Fibroblast of lung (primary cell): ENCODE data around the gene SCUBE3. TPM values are rescaled to one million over a fixed set of nuclear protein-coding genes. Genes with fewer than 3 reads are reported as not detected.

Source experiments
- DNase-seq, 2 donors: peaks; one replicate each; pipeline versions ENCODE4 v3.0.0 to v3.0.0-alpha.2; 2010; ENCODE audit warnings: low read depth in 2 of 2
- H2AFZ ChIP-seq: 2 replicates; pipeline ENCODE4 v1.5.1; 2012; ENCODE audit warnings: low read length, control low read depth, inconsistent platforms
- H3K27ac ChIP-seq: 2 replicates; pipeline ENCODE4 v1.5.1; 2011; ENCODE audit warnings: low read length, control low read depth; ENCODE audit not compliant: insufficient read depth
- H3K27me3 ChIP-seq: 2 replicates; pipeline ENCODE4 v1.5.1; 2011; ENCODE audit warnings: mild to moderate bottlenecking, low read length; ENCODE audit not compliant: control insufficient read depth, insufficient read depth
- H3K36me3 ChIP-seq: 2 replicates; pipeline ENCODE4 v1.5.1; 2011; ENCODE audit warnings: low read length; ENCODE audit not compliant: control insufficient read depth, insufficient read depth
- H3K4me1 ChIP-seq: 2 replicates; pipeline ENCODE4 v1.5.1; 2011; ENCODE audit warnings: low read length; ENCODE audit not compliant: control insufficient read depth, insufficient read depth; ENCODE audit errors: extremely low read depth
- H3K4me2 ChIP-seq: 2 replicates; pipeline ENCODE4 v1.5.1; 2011; ENCODE audit warnings: low read length, control low read depth; ENCODE audit not compliant: insufficient read depth; ENCODE audit errors: extremely low read depth
- H3K4me3 ChIP-seq, 4 experiments: fragments of 200-600 bp in 1 of 4; sonication (generic) in 1 of 4; replicated peaks in 1 of 4; 2 replicates each; pipeline ENCODE4 v1.5.1; 2011 to 2016; ENCODE audit warnings: low read length in 4 of 4, low read depth in 3 of 4, mild to moderate bottlenecking in 3 of 4, control low read depth in 2 of 4, inconsistent platforms in 1 of 4, mixed read lengths in 1 of 4; ENCODE audit not compliant: insufficient read depth in 1 of 4; ENCODE audit errors: control extremely low read depth in 1 of 4
- H3K79me2 ChIP-seq: 2 replicates; pipeline ENCODE4 v1.5.1; 2012; ENCODE audit warnings: mild to moderate bottlenecking, low read length, inconsistent platforms; ENCODE audit not compliant: control insufficient read depth, insufficient read depth
- H3K9ac ChIP-seq: 2 replicates; pipeline ENCODE4 v1.5.1; 2011; ENCODE audit warnings: mild to moderate bottlenecking, low read length, control low read depth; ENCODE audit not compliant: insufficient read depth
- H3K9me3 ChIP-seq: 2 replicates; pipeline ENCODE4 v1.5.1; 2012; ENCODE audit warnings: low read depth, low read length; ENCODE audit not compliant: control insufficient read depth, insufficient read depth
- H4K20me1 ChIP-seq: 2 replicates; pipeline ENCODE4 v1.5.1; 2011; ENCODE audit warnings: low read length; ENCODE audit not compliant: control insufficient read depth, insufficient read depth; ENCODE audit errors: extremely low read depth
- CTCF ChIP-seq, 2 donors: IDR thresholded peaks in 1 of 2; conservative IDR thresholded peaks in 1 of 2; 1 replicate in 1 of 2; 2 replicates in 1 of 2; pipeline ENCODE4 v1.5.1; 2011 to 2012; ENCODE audit warnings: low read length in 2 of 2, control low read depth in 1 of 2, inconsistent platforms in 1 of 2, low read depth in 1 of 2, mild to moderate bottlenecking in 1 of 2
- EZH2 ChIP-seq: IDR thresholded peaks from 2 replicates; pipeline ENCODE4 v1.5.1; 2012; ENCODE audit warnings: low read length, control low read depth, mild to moderate bottlenecking; ENCODE audit errors: missing control alignments
- polyA plus RNA-seq, 2 donors: library from polyadenylated mRNA; depleted of rRNA in 1 of 2; stranded (reverse) in 1 of 2; unstranded in 1 of 2; fragments of >200 nt; gene quantifications; 2 replicates each; pipeline ENCODE4 v1.2.1, GENCODE V29; 2011 to 2012; ENCODE audit warnings: missing spikeins in 1 of 2
- total RNA-seq: library from RNA; depleted of rRNA; stranded (reverse); fragments of >200 nt; gene quantifications from 2 replicates; pipeline ENCODE4 v1.2.1, GENCODE V29; 2014

The SCUBE3 gene
- total and polyA plus RNA-seq, 2 donors (not counting 1 experiment from before 2014, with no cell fraction given), result under 0.01 to 1.2 TPM

- Histone ChIP-seq H3K9me3 (no peaks in the 10 kb centered on the region), H3K27me3 (no peaks in the 10 kb centered on the region), H3K4me2 (no peak overlapping the region), H2AFZ (no peak overlapping the region), H3K4me1 (peaks cover 2% of the 10 kb centered on the region), H3K36me3 (peaks cover 9% of the 10 kb centered on the region), H3K9ac (no peak overlapping the region), H3K27ac (no peak overlapping the region), H4K20me1 (no peaks in the 10 kb centered on the region), H3K79me2 (no peaks in the 10 kb centered on the region), H3K4me3 (no peak overlapping the region)
- no peak for TF ChIP-seq CTCF (conservative IDR thresholded peaks at IDR 0.05 in 1 of 2, IDR thresholded peaks at IDR 0.05 in 1 of 2; ENCODE audit: low read depth in 1 of 2, low read length in 2 of 2)
- no peak for TF ChIP-seq EZH2
- no peak for DNase-seq
Measured at GRCh38 chr6:35295521-35296315, 82.0 kb downstream of the SCUBE3 start.

GRCh38 chr6:35296931-35297600, 83.3 kb downstream of the SCUBE3 start:
- Histone ChIP-seq H4K20me1 (no peaks in the 10 kb centered on the region), H3K79me2 (no peaks in the 10 kb centered on the region), H3K9ac (no peak overlapping the region), H3K4me1 (peaks cover 2% of the 10 kb centered on the region), H3K4me3 (no peak overlapping the region), H3K27ac (no peak overlapping the region), H3K4me2 (no peak overlapping the region), H3K9me3 (no peaks in the 10 kb centered on the region), H3K27me3 (no peaks in the 10 kb centered on the region), H3K36me3 (peaks cover 6% of the 10 kb centered on the region), H2AFZ (no peak overlapping the region)
- DNase-seq, result no peak
- TF ChIP-seq EZH2 (no peak), CTCF (conservative IDR thresholded peaks at IDR 0.05 in 1 of 2, IDR thresholded peaks at IDR 0.05 in 1 of 2; ENCODE audit: low read depth in 1 of 2, low read length in 2 of 2) (no peak)

GRCh38 chr6:35297601-35298481, 84.1 kb downstream of the SCUBE3 start, which contains the start of gene DEF6:
TSS of gene DEF6 (plus strand) at chr6:35297818. CDS start at chr6:35297857, 39 bp downstream.
- DNase-seq, result peak; percentile 74 to 80
- H3K36me3 ChIP-seq, result peaks cover 6% of the 10 kb centered on the region
- H3K9ac ChIP-seq, result no peak within 1 kb of the TSS
- no peak within 1 kb of the TSS for H3K27ac ChIP-seq
- H2AFZ ChIP-seq, result no peak within 1 kb of the TSS
- no peaks in the 10 kb centered on the region for H3K27me3 ChIP-seq
- H4K20me1 ChIP-seq, result no peaks in the 10 kb centered on the region
- H3K4me1 ChIP-seq, result peaks cover 2% of the 10 kb centered on the region
- peak within 1 kb of the TSS; percentile 7 for H3K4me2 ChIP-seq
- TF ChIP-seq EZH2 (no peak), CTCF (conservative IDR thresholded peaks at IDR 0.05 in 1 of 2, IDR thresholded peaks at IDR 0.05 in 1 of 2; ENCODE audit: low read depth in 1 of 2, low read length in 2 of 2) (peak; percentile 26 to 66)
- H3K9me3 ChIP-seq, result no peaks in the 10 kb centered on the region
- peak within 1 kb of the TSS in 1 of 4 experiments; percentile 19 for H3K4me3 ChIP-seq
- H3K79me2 ChIP-seq, result no peaks in the 10 kb centered on the region
